Measurements from ENCODE around the gene SPTBN5. TPM values are rescaled to one million over a fixed set of nuclear protein-coding genes. Genes with fewer than 3 reads are reported as not detected.

The SPTBN5 gene
- total RNA-seq, 1 experiment from 2014 or later = 1.2 TPM

DNA sequence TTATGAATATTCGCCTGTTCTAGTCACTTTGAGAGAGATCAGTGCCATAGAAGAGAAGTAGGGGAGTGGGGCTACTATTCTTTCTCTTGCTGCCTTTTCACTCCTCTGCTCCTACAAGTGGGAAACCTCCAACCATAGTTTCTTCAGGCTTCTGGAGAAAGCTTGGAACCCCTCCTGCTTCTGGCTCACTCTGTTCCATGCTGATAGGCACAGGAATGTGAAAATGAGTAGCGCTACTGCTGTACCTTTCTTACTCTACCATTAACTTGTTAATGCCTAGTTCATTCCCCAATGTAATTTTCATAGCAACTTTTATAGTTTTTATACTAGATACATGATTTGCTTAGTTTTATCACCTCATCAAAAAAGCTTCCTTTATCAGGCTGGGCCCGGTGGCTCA, 92.7 kb downstream of the SPTBN5 start (continued):
- TF ChIP-seq CBFB (CRISPR knock-in tag; IDR thresholded peaks at IDR 0.05; ENCODE audit: low read depth) = no peak
- TF ChIP-seq, protein P1, sequence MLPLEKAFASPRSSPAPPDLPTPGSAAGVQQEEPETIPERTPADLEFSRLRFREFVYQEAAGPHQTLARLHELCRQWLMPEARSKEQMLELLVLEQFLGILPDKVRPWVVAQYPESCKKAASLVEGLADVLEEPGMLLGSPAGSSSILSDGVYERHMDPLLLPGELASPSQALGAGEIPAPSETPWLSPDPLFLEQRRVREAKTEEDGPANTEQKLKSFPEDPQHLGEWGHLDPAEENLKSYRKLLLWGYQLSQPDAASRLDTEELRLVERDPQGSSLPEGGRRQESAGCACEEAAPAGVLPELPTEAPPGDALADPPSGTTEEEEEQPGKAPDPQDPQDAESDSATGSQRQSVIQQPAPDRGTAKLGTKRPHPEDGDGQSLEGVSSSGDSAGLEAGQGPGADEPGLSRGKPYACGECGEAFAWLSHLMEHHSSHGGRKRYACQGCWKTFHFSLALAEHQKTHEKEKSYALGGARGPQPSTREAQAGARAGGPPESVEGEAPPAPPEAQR (CRISPR knock-in tag; IDR thresholded peaks at IDR 0.05) = no peak
- no peak for TF ChIP-seq NR2C2 (CRISPR knock-in tag; IDR thresholded peaks at IDR 0.05)
- TF ChIP-seq MXD4 (CRISPR knock-in tag; IDR thresholded peaks at IDR 0.05; ENCODE audit: borderline replicate concordance) = no peak
- no peak for TF ChIP-seq ZBTB21 (CRISPR knock-in tag; IDR thresholded peaks at IDR 0.05; ENCODE audit: borderline replicate concordance)
- TF ChIP-seq ATF1 (CRISPR knock-in tag; IDR thresholded peaks at IDR 0.05) = no peak
- TF ChIP-seq, protein P2, sequence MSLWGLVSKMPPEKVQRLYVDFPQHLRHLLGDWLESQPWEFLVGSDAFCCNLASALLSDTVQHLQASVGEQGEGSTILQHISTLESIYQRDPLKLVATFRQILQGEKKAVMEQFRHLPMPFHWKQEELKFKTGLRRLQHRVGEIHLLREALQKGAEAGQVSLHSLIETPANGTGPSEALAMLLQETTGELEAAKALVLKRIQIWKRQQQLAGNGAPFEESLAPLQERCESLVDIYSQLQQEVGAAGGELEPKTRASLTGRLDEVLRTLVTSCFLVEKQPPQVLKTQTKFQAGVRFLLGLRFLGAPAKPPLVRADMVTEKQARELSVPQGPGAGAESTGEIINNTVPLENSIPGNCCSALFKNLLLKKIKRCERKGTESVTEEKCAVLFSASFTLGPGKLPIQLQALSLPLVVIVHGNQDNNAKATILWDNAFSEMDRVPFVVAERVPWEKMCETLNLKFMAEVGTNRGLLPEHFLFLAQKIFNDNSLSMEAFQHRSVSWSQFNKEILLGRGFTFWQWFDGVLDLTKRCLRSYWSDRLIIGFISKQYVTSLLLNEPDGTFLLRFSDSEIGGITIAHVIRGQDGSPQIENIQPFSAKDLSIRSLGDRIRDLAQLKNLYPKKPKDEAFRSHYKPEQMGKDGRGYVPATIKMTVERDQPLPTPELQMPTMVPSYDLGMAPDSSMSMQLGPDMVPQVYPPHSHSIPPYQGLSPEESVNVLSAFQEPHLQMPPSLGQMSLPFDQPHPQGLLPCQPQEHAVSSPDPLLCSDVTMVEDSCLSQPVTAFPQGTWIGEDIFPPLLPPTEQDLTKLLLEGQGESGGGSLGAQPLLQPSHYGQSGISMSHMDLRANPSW (CRISPR knock-in tag; conservative IDR thresholded peaks at IDR 0.05; ENCODE audit: low read depth) = no peak

DNA sequence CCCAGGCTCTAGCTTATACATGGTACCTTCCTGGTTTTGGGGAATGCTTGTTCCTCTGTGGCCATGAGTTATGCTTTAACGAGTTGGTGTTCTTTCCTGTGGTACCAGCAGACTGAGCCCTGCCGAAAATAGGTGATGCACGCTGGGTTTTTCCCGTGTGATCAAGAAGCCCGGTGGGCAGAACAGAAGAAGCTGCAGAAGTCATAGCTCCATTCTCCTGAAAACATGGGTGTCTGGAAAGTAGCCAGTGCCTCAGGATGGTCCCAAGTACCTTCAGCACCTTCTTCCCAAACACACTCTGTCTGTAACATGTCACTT, 94.4 kb downstream of the SPTBN5 start:
- Mint-ChIP-seq H3K36me3 (no peaks in the 10 kb centered on the region), H3K27me3 (ENCODE audit: low read depth) (no peaks in the 10 kb centered on the region), H3K4me3 (no peak overlapping the region), H3K4me1 (0 out of 2 replicates have a peak, but pooled peaks cover 3% of the 10 kb centered on the region), H3K27ac (no peak overlapping the region), H3K9me3 (no peaks in the 10 kb centered on the region)
- DNase-seq (ENCODE audit: low spot score) = no peak
- ChIA-PET POLR2A (no interaction called here), CTCF (interaction anchor here (1.0 kb wide), 1 partner anchor 26 kb away, joined by 6 read pairs; the partner anchor contains the start of gene MAPKBP1)
- no peak for ATAC-seq
- no peak for TF ChIP-seq NFYB (CRISPR knock-in tag; conservative IDR thresholded peaks at IDR 0.05; ENCODE audit: low read depth)
- TF ChIP-seq, protein P1 (CRISPR knock-in tag; IDR thresholded peaks at IDR 0.05) = no peak
- TF ChIP-seq, protein P3, sequence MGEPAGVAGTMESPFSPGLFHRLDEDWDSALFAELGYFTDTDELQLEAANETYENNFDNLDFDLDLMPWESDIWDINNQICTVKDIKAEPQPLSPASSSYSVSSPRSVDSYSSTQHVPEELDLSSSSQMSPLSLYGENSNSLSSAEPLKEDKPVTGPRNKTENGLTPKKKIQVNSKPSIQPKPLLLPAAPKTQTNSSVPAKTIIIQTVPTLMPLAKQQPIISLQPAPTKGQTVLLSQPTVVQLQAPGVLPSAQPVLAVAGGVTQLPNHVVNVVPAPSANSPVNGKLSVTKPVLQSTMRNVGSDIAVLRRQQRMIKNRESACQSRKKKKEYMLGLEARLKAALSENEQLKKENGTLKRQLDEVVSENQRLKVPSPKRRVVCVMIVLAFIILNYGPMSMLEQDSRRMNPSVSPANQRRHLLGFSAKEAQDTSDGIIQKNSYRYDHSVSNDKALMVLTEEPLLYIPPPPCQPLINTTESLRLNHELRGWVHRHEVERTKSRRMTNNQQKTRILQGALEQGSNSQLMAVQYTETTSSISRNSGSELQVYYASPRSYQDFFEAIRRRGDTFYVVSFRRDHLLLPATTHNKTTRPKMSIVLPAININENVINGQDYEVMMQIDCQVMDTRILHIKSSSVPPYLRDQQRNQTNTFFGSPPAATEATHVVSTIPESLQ (CRISPR knock-in tag; IDR thresholded peaks at IDR 0.05) = no peak
- TF ChIP-seq, protein P4, sequence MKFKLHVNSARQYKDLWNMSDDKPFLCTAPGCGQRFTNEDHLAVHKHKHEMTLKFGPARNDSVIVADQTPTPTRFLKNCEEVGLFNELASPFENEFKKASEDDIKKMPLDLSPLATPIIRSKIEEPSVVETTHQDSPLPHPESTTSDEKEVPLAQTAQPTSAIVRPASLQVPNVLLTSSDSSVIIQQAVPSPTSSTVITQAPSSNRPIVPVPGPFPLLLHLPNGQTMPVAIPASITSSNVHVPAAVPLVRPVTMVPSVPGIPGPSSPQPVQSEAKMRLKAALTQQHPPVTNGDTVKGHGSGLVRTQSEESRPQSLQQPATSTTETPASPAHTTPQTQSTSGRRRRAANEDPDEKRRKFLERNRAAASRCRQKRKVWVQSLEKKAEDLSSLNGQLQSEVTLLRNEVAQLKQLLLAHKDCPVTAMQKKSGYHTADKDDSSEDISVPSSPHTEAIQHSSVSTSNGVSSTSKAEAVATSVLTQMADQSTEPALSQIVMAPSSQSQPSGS (CRISPR knock-in tag; IDR thresholded peaks at IDR 0.05; ENCODE audit: borderline replicate concordance, low read depth) = no peak
- TF ChIP-seq, protein P5, sequence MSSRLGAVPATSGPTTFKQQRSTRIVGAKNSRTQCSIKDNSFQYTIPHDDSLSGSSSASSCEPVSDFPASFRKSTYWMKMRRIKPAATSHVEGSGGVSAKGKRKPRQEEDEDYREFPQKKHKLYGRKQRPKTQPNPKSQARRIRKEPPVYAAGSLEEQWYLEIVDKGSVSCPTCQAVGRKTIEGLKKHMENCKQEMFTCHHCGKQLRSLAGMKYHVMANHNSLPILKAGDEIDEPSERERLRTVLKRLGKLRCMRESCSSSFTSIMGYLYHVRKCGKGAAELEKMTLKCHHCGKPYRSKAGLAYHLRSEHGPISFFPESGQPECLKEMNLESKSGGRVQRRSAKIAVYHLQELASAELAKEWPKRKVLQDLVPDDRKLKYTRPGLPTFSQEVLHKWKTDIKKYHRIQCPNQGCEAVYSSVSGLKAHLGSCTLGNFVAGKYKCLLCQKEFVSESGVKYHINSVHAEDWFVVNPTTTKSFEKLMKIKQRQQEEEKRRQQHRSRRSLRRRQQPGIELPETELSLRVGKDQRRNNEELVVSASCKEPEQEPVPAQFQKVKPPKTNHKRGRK (CRISPR knock-in tag; IDR thresholded peaks at IDR 0.05; ENCODE audit: borderline replicate concordance) = no peak
- TF ChIP-seq SMAD3 (CRISPR knock-in tag; IDR thresholded peaks at IDR 0.05; ENCODE audit: borderline replicate concordance) = no peak
- TF ChIP-seq ETV6 (CRISPR knock-in tag; IDR thresholded peaks at IDR 0.05) = no peak
- TF ChIP-seq GABPB1 (CRISPR knock-in tag; IDR thresholded peaks at IDR 0.05) = no peak
- TF ChIP-seq, protein P6, sequence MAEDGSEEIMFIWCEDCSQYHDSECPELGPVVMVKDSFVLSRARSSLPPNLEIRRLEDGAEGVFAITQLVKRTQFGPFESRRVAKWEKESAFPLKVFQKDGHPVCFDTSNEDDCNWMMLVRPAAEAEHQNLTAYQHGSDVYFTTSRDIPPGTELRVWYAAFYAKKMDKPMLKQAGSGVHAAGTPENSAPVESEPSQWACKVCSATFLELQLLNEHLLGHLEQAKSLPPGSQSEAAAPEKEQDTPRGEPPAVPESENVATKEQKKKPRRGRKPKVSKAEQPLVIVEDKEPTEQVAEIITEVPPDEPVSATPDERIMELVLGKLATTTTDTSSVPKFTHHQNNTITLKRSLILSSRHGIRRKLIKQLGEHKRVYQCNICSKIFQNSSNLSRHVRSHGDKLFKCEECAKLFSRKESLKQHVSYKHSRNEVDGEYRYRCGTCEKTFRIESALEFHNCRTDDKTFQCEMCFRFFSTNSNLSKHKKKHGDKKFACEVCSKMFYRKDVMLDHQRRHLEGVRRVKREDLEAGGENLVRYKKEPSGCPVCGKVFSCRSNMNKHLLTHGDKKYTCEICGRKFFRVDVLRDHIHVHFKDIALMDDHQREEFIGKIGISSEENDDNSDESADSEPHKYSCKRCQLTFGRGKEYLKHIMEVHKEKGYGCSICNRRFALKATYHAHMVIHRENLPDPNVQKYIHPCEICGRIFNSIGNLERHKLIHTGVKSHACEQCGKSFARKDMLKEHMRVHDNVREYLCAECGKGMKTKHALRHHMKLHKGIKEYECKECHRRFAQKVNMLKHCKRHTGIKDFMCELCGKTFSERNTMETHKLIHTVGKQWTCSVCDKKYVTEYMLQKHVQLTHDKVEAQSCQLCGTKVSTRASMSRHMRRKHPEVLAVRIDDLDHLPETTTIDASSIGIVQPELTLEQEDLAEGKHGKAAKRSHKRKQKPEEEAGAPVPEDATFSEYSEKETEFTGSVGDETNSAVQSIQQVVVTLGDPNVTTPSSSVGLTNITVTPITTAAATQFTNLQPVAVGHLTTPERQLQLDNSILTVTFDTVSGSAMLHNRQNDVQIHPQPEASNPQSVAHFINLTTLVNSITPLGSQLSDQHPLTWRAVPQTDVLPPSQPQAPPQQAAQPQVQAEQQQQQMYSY (CRISPR knock-in tag; IDR thresholded peaks at IDR 0.05) = no peak
